Peyer's patch (tissue), 4 donors: ENCODE results near the gene GABBR2. TPM values are rescaled to one million over a fixed set of nuclear protein-coding genes. Genes with fewer than 3 reads are reported as not detected.

Source experiments
- DNase-seq, 3 donors: peaks; one replicate each; pipeline ENCODE4 v3.0.0-alpha.2; 2017 to 2019
- H3K27ac ChIP-seq, 4 donors: fragments of 200-600 bp; sonication (generic); one replicate each; pipeline ENCODE4 v1.5.1; 2016 to 2019
- H3K27me3 ChIP-seq, 2 donors: fragments of 200-600 bp; sonication (generic); one replicate each; pipeline ENCODE4 v1.5.1; 2019
- H3K36me3 ChIP-seq, 3 donors: fragments of 200-600 bp; sonication (generic); one replicate each; pipeline ENCODE4 v1.5.1; 2016 to 2019
- H3K4me1 ChIP-seq, 4 donors: fragments of 200-600 bp; sonication (generic); one replicate each; pipeline ENCODE4 v1.5.1; 2016 to 2019
- H3K4me3 ChIP-seq, 4 donors: fragments of 200-600 bp; sonication (generic); 1 replicate in 3 of 4; 2 replicates in 1 of 4; pipeline ENCODE4 v1.5.1; 2016 to 2019; ENCODE audit warnings: mild to moderate bottlenecking in 1 of 4
- H3K9me3 ChIP-seq, 4 donors: fragments of 200-600 bp; sonication (generic); one replicate each; pipeline ENCODE4 v1.5.1; 2016 to 2019; ENCODE audit warnings: mild to moderate bottlenecking in 1 of 4
- POLR2A ChIP-seq, 2 donors: fragments of 450-650 bp; IDR thresholded peaks; one replicate each; pipeline ENCODE4 v1.5.1; 2017; ENCODE audit warnings: antibody characterized with exemption in 2 of 2, mild to moderate bottlenecking in 2 of 2, moderate library complexity in 2 of 2
- total RNA-seq, 4 donors: library from RNA; depleted of rRNA; stranded (reverse); fragments of >200 nt; gene quantifications; one replicate each; pipeline ENCODE4 v1.1.0, GENCODE V29; 2016
- TF ChIP-seq, protein P1 (sequence below), 6 experiments: fragments of 450-650 bp in 4 of 6; fragments of 200-600 bp in 2 of 6; sonication (generic) in 1 of 6; IDR thresholded peaks; one replicate each; pipeline ENCODE4 v1.5.1; 2017 to 2019; ENCODE audit warnings: antibody characterized with exemption in 6 of 6, mild to moderate bottlenecking in 3 of 6, moderate library complexity in 1 of 6

GABBR2 gene
- total RNA-seq, 4 donors from 2014 or later, result not detected

GRCh38 chr9:98536542-98537173, 172.1 kb downstream of the GABBR2 start:
- TF ChIP-seq, protein P1, sequence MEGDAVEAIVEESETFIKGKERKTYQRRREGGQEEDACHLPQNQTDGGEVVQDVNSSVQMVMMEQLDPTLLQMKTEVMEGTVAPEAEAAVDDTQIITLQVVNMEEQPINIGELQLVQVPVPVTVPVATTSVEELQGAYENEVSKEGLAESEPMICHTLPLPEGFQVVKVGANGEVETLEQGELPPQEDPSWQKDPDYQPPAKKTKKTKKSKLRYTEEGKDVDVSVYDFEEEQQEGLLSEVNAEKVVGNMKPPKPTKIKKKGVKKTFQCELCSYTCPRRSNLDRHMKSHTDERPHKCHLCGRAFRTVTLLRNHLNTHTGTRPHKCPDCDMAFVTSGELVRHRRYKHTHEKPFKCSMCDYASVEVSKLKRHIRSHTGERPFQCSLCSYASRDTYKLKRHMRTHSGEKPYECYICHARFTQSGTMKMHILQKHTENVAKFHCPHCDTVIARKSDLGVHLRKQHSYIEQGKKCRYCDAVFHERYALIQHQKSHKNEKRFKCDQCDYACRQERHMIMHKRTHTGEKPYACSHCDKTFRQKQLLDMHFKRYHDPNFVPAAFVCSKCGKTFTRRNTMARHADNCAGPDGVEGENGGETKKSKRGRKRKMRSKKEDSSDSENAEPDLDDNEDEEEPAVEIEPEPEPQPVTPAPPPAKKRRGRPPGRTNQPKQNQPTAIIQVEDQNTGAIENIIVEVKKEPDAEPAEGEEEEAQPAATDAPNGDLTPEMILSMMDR (IDR thresholded peaks at IDR 0.05), result peak in 2 of 6 experiments; percentile 28 to 32
- no peak for TF ChIP-seq POLR2A (IDR thresholded peaks at IDR 0.05)
- Histone ChIP-seq H3K36me3 (no peaks in the 10 kb centered on the region), H3K27ac (no peak overlapping the region), H3K4me1 (no peaks in the 10 kb centered on the region), H3K4me3 (no peak overlapping the region), H3K27me3 (no peaks in the 10 kb centered on the region), H3K9me3 (no peaks in the 10 kb centered on the region)
- DNase-seq, result peak in 1 of 3 donors; percentile 52

- H3K27me3 ChIP-seq, result no peaks in the 10 kb centered on the region
- H3K4me3 ChIP-seq, result no peak overlapping the region
- no peaks in the 10 kb centered on the region for H3K9me3 ChIP-seq
- no peak overlapping the region for H3K27ac ChIP-seq
- DNase-seq, result no peak
- H3K4me1 ChIP-seq, result no peaks in the 10 kb centered on the region
- no peak for TF ChIP-seq POLR2A (IDR thresholded peaks at IDR 0.05)
- TF ChIP-seq, protein P1 (IDR thresholded peaks at IDR 0.05), result no peak
- no peaks in the 10 kb centered on the region for H3K36me3 ChIP-seq
These were observed 174.9 kb downstream of the GABBR2 start for GRCh38 chr9:98533866-98534265.

- Histone ChIP-seq H3K36me3 (no peaks in the 10 kb centered on the region), H3K9me3 (no peaks in the 10 kb centered on the region), H3K4me1 (no peaks in the 10 kb centered on the region), H3K27ac (no peak overlapping the region), H3K27me3 (no peaks in the 10 kb centered on the region), H3K4me3 (no peak overlapping the region)
- TF ChIP-seq, protein P1 (IDR thresholded peaks at IDR 0.05), result no peak
- no peak for TF ChIP-seq POLR2A (IDR thresholded peaks at IDR 0.05)
- DNase-seq, result no peak
These were observed 175.6 kb downstream of the GABBR2 start for GRCh38 chr9:98533132-98533531.

DNA sequence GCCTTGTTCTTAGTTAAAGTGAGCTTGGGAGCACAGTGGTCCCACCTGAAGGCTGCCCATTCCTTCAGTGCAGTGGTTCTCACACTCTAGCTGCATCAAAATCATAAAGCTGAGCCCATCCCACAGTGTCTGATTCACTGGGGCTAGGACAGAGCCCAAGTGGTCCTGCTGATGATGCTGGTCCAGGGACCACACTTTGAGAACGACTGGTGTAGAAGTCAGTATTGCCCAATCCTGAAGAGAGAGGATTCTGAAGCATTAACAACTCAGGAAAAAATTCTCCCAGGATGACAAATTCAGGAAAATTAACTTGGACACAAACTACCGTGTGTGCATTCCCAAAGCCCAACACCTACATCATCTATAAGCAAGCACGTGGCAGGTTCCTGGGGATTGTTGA, 176.2 kb downstream of the GABBR2 start:
- no peak for TF ChIP-seq POLR2A (IDR thresholded peaks at IDR 0.05)
- TF ChIP-seq, protein P1 (IDR thresholded peaks at IDR 0.05), result no peak
- H3K4me3 ChIP-seq, result no peak overlapping the region
- H3K27ac ChIP-seq, result no peak overlapping the region
- no peaks in the 10 kb centered on the region for H3K36me3 ChIP-seq
- DNase-seq, result no peak
- no peaks in the 10 kb centered on the region for H3K4me1 ChIP-seq
- H3K9me3 ChIP-seq, result no peaks in the 10 kb centered on the region
- H3K27me3 ChIP-seq, result no peaks in the 10 kb centered on the region

GRCh38 chr9:98532147-98532546, 176.6 kb downstream of the GABBR2 start:
- no peaks in the 10 kb centered on the region for H3K9me3 ChIP-seq
- no peaks in the 10 kb centered on the region for H3K36me3 ChIP-seq
- H3K4me1 ChIP-seq, result no peaks in the 10 kb centered on the region
- no peaks in the 10 kb centered on the region for H3K27me3 ChIP-seq
- DNase-seq, result no peak
- no peak overlapping the region for H3K4me3 ChIP-seq
- no peak for TF ChIP-seq POLR2A (IDR thresholded peaks at IDR 0.05)
- TF ChIP-seq, protein P1 (IDR thresholded peaks at IDR 0.05), result no peak
- H3K27ac ChIP-seq, result no peak overlapping the region
